GM23338 (cell line): ENCODE results near the gene SYT6.

Source experiments
- CREB1 ChIP-seq: fragments of 250-450 bp; sonication (Bioruptor Pico); IDR thresholded peaks from 2 replicates; pipeline ENCODE4 v1.5.0; 2020; ENCODE audit warnings: low read depth, mild to moderate bottlenecking, moderate library complexity
- EZH2 ChIP-seq: fragments of 200-600 bp; sonication (generic); IDR thresholded peaks from one replicate; pipeline ENCODE4 v1.8.0; 2017; ENCODE audit warnings: antibody characterized with exemption, mild to moderate bottlenecking, low read depth; ENCODE audit not compliant: unreplicated experiment
- EZH2phosphoT487 ChIP-seq: fragments of 200-600 bp; sonication (generic); IDR thresholded peaks from one replicate; pipeline ENCODE4 v1.8.1; 2018; ENCODE audit warnings: antibody characterized with exemption; ENCODE audit not compliant: unreplicated experiment
- JUNB ChIP-seq: IDR thresholded peaks from one replicate; pipeline ENCODE4 v1.6.1; 2016; ENCODE audit warnings: antibody characterized with exemption; ENCODE audit not compliant: unreplicated experiment
- POLR2AphosphoS5 ChIP-seq: IDR thresholded peaks from 2 replicates; pipeline ENCODE4 v1.6.1; 2016; ENCODE audit warnings: antibody characterized with exemption, low read depth
- STAT1 ChIP-seq: IDR thresholded peaks from one replicate; pipeline ENCODE4 v1.6.1; 2016; ENCODE audit warnings: antibody characterized with exemption; ENCODE audit not compliant: unreplicated experiment
- ZNF114 ChIP-seq: fragments of 250-450 bp; sonication (Bioruptor Pico); IDR thresholded peaks from 2 replicates; pipeline ENCODE4 v1.5.0; 2020; ENCODE audit warnings: mild to moderate bottlenecking, moderate library complexity
- TF ChIP-seq, protein P1 (sequence below), 2 experiments: fragments of 200-600 bp in 1 of 2; sonication (generic) in 1 of 2; conservative IDR thresholded peaks; 2 replicates each; pipeline versions ENCODE4 v1.5.1 to v1.6.1; 2016 to 2017; ENCODE audit warnings: antibody characterized with exemption in 2 of 2, low read depth in 2 of 2, mild to moderate bottlenecking in 2 of 2, moderate library complexity in 1 of 2
- TF ChIP-seq, protein P2 (sequence below): IDR thresholded peaks from one replicate; pipeline ENCODE4 v1.6.1; 2018; ENCODE audit warnings: antibody characterized with exemption; ENCODE audit not compliant: unreplicated experiment

DNA sequence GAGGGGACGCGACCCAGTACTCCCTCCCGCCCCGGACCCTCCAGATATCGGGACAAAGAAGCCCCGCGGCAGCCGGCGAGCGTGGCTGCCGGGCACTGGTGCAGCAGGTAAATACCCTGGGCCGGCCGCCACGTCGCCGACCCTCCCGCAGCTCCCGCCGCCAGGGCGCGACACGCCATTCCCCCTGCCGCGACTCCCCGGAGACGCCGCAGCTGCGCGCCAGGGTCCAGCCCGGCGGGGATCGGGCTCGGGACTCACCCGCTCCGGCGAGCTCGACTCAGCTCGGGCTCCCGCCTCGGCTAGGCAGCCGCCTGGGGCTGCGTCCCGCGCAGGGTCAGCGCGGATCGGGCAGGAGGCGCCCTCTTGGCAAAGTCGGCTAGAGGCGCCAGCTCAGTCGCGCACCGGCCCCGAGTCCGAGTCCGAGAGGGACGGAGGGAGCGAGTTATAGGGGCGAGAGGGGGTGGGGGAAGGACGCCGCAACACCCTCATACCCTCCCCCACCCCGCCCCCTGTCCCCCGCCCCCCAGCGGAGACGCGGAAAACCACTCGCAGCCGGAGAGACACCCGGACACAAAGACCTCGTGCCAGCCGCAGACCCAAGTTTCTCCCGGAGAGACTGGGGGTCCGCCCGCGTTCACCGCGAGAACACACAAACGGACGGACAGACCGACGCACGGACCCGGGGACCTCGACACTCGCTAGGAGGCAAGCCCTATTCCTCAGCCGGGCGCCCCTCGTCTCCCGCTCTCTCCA is 985 bp downstream of the SYT6 start:
- TF ChIP-seq, protein P1, sequence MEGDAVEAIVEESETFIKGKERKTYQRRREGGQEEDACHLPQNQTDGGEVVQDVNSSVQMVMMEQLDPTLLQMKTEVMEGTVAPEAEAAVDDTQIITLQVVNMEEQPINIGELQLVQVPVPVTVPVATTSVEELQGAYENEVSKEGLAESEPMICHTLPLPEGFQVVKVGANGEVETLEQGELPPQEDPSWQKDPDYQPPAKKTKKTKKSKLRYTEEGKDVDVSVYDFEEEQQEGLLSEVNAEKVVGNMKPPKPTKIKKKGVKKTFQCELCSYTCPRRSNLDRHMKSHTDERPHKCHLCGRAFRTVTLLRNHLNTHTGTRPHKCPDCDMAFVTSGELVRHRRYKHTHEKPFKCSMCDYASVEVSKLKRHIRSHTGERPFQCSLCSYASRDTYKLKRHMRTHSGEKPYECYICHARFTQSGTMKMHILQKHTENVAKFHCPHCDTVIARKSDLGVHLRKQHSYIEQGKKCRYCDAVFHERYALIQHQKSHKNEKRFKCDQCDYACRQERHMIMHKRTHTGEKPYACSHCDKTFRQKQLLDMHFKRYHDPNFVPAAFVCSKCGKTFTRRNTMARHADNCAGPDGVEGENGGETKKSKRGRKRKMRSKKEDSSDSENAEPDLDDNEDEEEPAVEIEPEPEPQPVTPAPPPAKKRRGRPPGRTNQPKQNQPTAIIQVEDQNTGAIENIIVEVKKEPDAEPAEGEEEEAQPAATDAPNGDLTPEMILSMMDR (conservative IDR thresholded peaks at IDR 0.05; ENCODE audit: low read depth in 2 of 2) = no peak
- TF ChIP-seq EZH2phosphoT487 (no peak), STAT1 (no peak), POLR2AphosphoS5 (peak; percentile 45), EZH2 (no peak), CREB1 (CRISPR knock-in tag) (no peak), JUNB (no peak), ZNF114 (CRISPR knock-in tag) (no peak)
- TF ChIP-seq, protein P2, sequence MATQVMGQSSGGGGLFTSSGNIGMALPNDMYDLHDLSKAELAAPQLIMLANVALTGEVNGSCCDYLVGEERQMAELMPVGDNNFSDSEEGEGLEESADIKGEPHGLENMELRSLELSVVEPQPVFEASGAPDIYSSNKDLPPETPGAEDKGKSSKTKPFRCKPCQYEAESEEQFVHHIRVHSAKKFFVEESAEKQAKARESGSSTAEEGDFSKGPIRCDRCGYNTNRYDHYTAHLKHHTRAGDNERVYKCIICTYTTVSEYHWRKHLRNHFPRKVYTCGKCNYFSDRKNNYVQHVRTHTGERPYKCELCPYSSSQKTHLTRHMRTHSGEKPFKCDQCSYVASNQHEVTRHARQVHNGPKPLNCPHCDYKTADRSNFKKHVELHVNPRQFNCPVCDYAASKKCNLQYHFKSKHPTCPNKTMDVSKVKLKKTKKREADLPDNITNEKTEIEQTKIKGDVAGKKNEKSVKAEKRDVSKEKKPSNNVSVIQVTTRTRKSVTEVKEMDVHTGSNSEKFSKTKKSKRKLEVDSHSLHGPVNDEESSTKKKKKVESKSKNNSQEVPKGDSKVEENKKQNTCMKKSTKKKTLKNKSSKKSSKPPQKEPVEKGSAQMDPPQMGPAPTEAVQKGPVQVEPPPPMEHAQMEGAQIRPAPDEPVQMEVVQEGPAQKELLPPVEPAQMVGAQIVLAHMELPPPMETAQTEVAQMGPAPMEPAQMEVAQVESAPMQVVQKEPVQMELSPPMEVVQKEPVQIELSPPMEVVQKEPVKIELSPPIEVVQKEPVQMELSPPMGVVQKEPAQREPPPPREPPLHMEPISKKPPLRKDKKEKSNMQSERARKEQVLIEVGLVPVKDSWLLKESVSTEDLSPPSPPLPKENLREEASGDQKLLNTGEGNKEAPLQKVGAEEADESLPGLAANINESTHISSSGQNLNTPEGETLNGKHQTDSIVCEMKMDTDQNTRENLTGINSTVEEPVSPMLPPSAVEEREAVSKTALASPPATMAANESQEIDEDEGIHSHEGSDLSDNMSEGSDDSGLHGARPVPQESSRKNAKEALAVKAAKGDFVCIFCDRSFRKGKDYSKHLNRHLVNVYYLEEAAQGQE = no peak
